IPS DF 6.9 (cell line): ENCODE results near the gene MAP3K14.

Experiments
- DNase-seq: peaks from one replicate; pipeline ENCODE4 v3.0.0-alpha.2; 2013; ENCODE audit warnings: low read depth, low spot score
- H3K27ac ChIP-seq: one replicate; pipeline ENCODE4 v1.5.1; 2013; ENCODE audit warnings: low read length, control low read depth
- H3K27me3 ChIP-seq: 2 replicates; pipeline ENCODE4 v1.6.1; 2013; ENCODE audit warnings: mild to moderate bottlenecking, low read length; ENCODE audit not compliant: control insufficient read depth, insufficient read depth
- H3K36me3 ChIP-seq: 2 replicates; pipeline ENCODE4 v1.6.1; 2013; ENCODE audit warnings: low read length; ENCODE audit not compliant: control insufficient read depth, insufficient read depth
- H3K4me1 ChIP-seq: 2 replicates; pipeline ENCODE4 v1.6.1; 2013; ENCODE audit warnings: low read length; ENCODE audit not compliant: control insufficient read depth, insufficient read depth
- H3K4me3 ChIP-seq: 2 replicates; pipeline ENCODE4 v1.5.1; 2013; ENCODE audit warnings: mild to moderate bottlenecking, low read length
- H3K9me3 ChIP-seq: 2 replicates; pipeline ENCODE4 v1.6.1; 2013; ENCODE audit warnings: low read length, inconsistent platforms; ENCODE audit not compliant: control insufficient read depth, insufficient read depth
- WGBS: extraction: QIAGEN DNeasy Blood & Tissue Kit; methylation state at CpG from one replicate; pipeline ENCODE4 v1.1.7; 2013; ENCODE audit warnings: mixed read lengths, missing lambda C conversion rate; ENCODE audit not compliant: insufficient read length, insufficient coverage; 5-methylcytosine and 5-hydroxymethylcytosine counted together

Gene MAP3K14

GRCh38 chr17:45316434-45317110, at the start of gene MAP3K14:
MAP3K14 (minus strand) TSS chr17:45317020; CDS start chr17:45290745, 26,275 bp downstream.
- no CpG with 5 or more reads among the region's 83 CpGs for WGBS
- H3K4me3 ChIP-seq, result peak within 1 kb of the TSS; percentile 72
- no peak for DNase-seq
- H3K27me3 ChIP-seq, result no peaks in the 10 kb centered on the region
- no peaks in the 10 kb centered on the region for H3K36me3 ChIP-seq
- no peaks in the 10 kb centered on the region for H3K4me1 ChIP-seq
- no peak within 1 kb of the TSS for H3K27ac ChIP-seq
- no peaks in the 10 kb centered on the region for H3K9me3 ChIP-seq

GRCh38 chr17:45366049-45366448, 49.2 kb upstream of the MAP3K14 start:
- Histone ChIP-seq H3K9me3 (no peaks in the 10 kb centered on the region), H3K27ac (no peak overlapping the region), H3K4me3 (no peak overlapping the region), H3K36me3 (no peaks in the 10 kb centered on the region), H3K4me1 (peaks cover 7% of the 10 kb centered on the region), H3K27me3 (no peaks in the 10 kb centered on the region)
- DNase-seq, result no peak
- WGBS, result no CpG with 5 or more reads among the region's 3 CpGs

- H3K9me3 ChIP-seq, result no peaks in the 10 kb centered on the region
- H3K27me3 ChIP-seq, result no peaks in the 10 kb centered on the region
- no peak overlapping the region for H3K4me3 ChIP-seq
- no peaks in the 10 kb centered on the region for H3K36me3 ChIP-seq
- peak; percentile 94 for DNase-seq
- peak overlapping the region; percentile 79 for H3K27ac ChIP-seq
- no CpG with 5 or more reads among the region's 17 CpGs for WGBS
- H3K4me1 ChIP-seq, result peaks cover 5% of the 10 kb centered on the region
Observed at GRCh38 chr17:45364531-45365390, 47.9 kb upstream of the MAP3K14 start.

- Histone ChIP-seq H3K4me3 (no peak overlapping the region), H3K27me3 (no peaks in the 10 kb centered on the region), H3K27ac (no peak overlapping the region), H3K9me3 (no peaks in the 10 kb centered on the region), H3K36me3 (no peaks in the 10 kb centered on the region), H3K4me1 (peaks cover 5% of the 10 kb centered on the region)
- DNase-seq, result no peak
- no CpG with 5 or more reads among the region's 3 CpGs for WGBS
Observed at GRCh38 chr17:45363498-45363897, 46.7 kb upstream of the MAP3K14 start.

- DNase-seq, result no peak
- Histone ChIP-seq H3K4me1 (peaks cover 5% of the 10 kb centered on the region), H3K27ac (no peak overlapping the region), H3K4me3 (no peak overlapping the region), H3K27me3 (no peaks in the 10 kb centered on the region), H3K36me3 (no peaks in the 10 kb centered on the region), H3K9me3 (no peaks in the 10 kb centered on the region)
- no CpG with 5 or more reads among the region's 4 CpGs for WGBS
Observed at GRCh38 chr17:45361976-45362375, 45.2 kb upstream of the MAP3K14 start.

GRCh38 chr17:45361451-45361850, 44.6 kb upstream of the MAP3K14 start:
- H3K4me1 ChIP-seq, result peaks cover 4% of the 10 kb centered on the region
- H3K27me3 ChIP-seq, result no peaks in the 10 kb centered on the region; the same call in 1 of the 2 replicates
- no peak for DNase-seq
- no CpG with 5 or more reads among the region's 3 CpGs for WGBS
- H3K9me3 ChIP-seq, result no peaks in the 10 kb centered on the region
- H3K4me3 ChIP-seq, result no peak overlapping the region
- H3K36me3 ChIP-seq, result no peaks in the 10 kb centered on the region
- H3K27ac ChIP-seq, result no peak overlapping the region

- Histone ChIP-seq H3K36me3 (no peaks in the 10 kb centered on the region), H3K27ac (no peak overlapping the region)
- WGBS, result no CpG with 5 or more reads among the region's 5 CpGs
Observed at GRCh38 chr17:45357364-45357997, 40.7 kb upstream of the MAP3K14 start.

GRCh38 chr17:45355087-45355486, 38.3 kb upstream of the MAP3K14 start:
- H3K9me3 ChIP-seq, result no peaks in the 10 kb centered on the region
- DNase-seq, result no peak
- H3K27me3 ChIP-seq, result no peaks in the 10 kb centered on the region; the same call in 1 of the 2 replicates
- H3K36me3 ChIP-seq, result no peaks in the 10 kb centered on the region
- WGBS, result 100% methylated on average over 1 of the region's 2 CpGs
- H3K4me3 ChIP-seq, result no peak overlapping the region
- no peaks in the 10 kb centered on the region; the same call in 1 of the 2 replicates for H3K4me1 ChIP-seq
- no peak overlapping the region for H3K27ac ChIP-seq

More at GRCh38 chr17:45357364-45357997, 40.7 kb upstream of the MAP3K14 start:
- no peak overlapping the region for H3K4me3 ChIP-seq
- no peaks in the 10 kb centered on the region for H3K9me3 ChIP-seq
- no peaks in the 10 kb centered on the region; the same call in 1 of the 2 replicates for H3K27me3 ChIP-seq
- no peaks in the 10 kb centered on the region; the same call in 1 of the 2 replicates for H3K4me1 ChIP-seq
- no peak for DNase-seq

- Histone ChIP-seq H3K4me1 (no peaks in the 10 kb centered on the region; the same call in 1 of the 2 replicates), H3K4me3 (no peak overlapping the region), H3K27me3 (no peaks in the 10 kb centered on the region; the same call in 1 of the 2 replicates), H3K27ac (no peak overlapping the region), H3K9me3 (no peaks in the 10 kb centered on the region), H3K36me3 (no peaks in the 10 kb centered on the region)
- WGBS, result no CpG with 5 or more reads among the region's 4 CpGs
- no peak for DNase-seq
Observed at GRCh38 chr17:45353043-45353442, 36.2 kb upstream of the MAP3K14 start.

GRCh38 chr17:45351831-45352230, 35.0 kb upstream of the MAP3K14 start:
- H3K36me3 ChIP-seq, result no peaks in the 10 kb centered on the region
- H3K4me3 ChIP-seq, result no peak overlapping the region
- WGBS, result no CpG with 5 or more reads among the region's 2 CpGs
- no peaks in the 10 kb centered on the region for H3K9me3 ChIP-seq
- no peaks in the 10 kb centered on the region; the same call in 1 of the 2 replicates for H3K4me1 ChIP-seq
- no peak for DNase-seq
- H3K27ac ChIP-seq, result no peak overlapping the region
- no peaks in the 10 kb centered on the region; the same call in 1 of the 2 replicates for H3K27me3 ChIP-seq
